Measurements from ENCODE around the gene EXOG. TPM values are rescaled to one million over a fixed set of nuclear protein-coding genes. Genes with fewer than 3 reads are reported as not detected.

The EXOG gene
- total RNA-seq, 2 donors from 2014 or later: 15.9 to 23.8 TPM

DNA sequence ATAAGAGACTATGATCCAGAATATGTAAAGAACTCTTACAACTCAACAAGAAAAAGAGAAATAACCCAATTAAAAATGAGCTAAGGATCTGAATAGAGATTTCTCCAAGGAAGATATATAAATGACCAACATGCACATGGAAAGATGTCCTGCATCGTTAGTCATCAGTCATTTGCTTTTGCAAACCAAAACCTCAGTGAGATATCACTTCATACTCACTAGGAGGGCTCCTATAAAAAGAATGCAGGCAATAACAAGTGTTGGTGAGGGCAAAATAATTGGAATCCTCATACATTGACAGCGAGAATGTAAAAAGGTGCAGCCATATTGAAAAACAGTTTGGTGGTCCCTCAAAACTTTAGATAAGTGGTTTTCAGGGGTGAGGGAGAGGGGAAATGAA, 56.9 kb downstream of the EXOG start:
- ATAC-seq (replicated peaks): no peak
- H3K36me3 Mint-ChIP-seq (ENCODE audit: low read depth): no peaks in the 10 kb centered on the region
- H3K4me1 Mint-ChIP-seq: no peaks in the 10 kb centered on the region
- peaks cover 3% of the 10 kb centered on the region for H3K27me3 Mint-ChIP-seq
- H3K27ac Mint-ChIP-seq: no peak overlapping the region
- H3K9me3 Mint-ChIP-seq: no peaks in the 10 kb centered on the region
- no peak overlapping the region for H3K4me3 Mint-ChIP-seq

DNA sequence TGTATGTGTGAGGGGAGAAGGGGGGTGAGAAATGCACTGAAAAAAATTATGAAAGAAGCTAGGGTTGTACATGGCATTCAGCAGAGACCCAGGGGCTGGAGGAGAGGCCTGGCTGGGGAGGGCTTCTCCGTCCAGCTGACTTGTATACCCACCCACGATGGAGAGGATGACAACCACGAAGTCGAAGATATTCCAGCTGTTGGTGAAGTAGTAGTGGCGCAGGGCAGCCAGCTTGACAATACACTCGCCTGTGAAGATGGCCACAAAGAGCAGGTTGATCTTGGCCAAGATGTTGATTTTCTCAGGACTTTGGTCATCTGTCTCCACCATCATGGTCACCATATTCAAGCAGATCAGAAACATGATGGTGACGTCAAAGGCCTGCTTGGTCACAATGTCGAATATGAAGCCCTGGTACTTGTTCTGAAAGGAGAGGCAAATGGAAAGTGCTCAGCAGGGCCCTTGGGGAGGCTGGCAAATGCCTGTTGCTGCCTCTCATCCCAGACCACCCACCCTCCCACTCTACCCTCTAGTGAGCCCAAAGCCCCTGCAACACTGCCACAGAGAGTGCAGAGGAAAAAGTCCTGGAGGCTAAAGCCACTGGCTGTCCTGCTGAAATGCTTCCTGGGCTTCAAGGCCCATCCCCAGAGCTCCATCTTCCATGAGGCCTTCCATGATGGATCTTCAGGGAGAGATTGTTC, 58.1 kb downstream of the EXOG start:
- Mint-ChIP-seq H3K9me3 (no peaks in the 10 kb centered on the region), H3K27ac (no peak overlapping the region), H3K4me1 (no peaks in the 10 kb centered on the region), H3K27me3 (peaks cover 3% of the 10 kb centered on the region), H3K4me3 (no peak overlapping the region), H3K36me3 (ENCODE audit: low read depth) (no peaks in the 10 kb centered on the region)
- ATAC-seq (replicated peaks): no peak

DNA sequence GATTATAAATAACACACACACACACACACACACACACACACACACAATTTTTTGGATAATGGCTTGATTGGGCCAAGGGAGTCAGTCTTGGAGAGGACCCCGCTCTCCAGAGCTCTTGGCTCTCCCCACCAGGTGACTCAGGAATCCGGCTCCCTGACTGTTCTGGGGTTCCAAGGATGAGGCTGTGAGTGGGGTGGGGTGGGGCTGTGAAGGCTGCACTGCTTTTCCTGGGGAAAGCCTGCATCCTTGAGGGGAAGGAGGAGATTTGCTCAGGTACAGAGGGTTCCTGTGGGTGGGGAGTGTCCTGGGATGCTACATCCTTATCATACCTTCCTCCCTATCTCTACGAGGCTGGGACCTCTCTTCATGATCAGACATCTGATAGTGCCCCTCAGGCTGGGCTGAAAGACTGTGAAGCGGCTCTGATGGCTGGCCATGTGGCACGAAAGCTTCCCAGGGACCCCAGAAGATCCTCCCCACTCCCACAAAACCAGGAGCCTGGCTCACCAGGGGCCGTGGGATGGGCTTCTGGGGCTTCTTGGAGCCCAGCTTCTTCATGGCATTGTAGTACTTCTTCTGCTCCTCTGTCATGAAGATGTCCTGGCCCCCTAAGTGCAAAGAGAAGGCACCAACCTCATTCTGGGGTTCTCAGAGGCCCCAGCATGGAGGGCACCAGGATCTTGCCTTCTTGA, 59.2 kb downstream of the EXOG start:
- Mint-ChIP-seq H3K9me3 (no peaks in the 10 kb centered on the region), H3K36me3 (ENCODE audit: low read depth) (no peaks in the 10 kb centered on the region), H3K4me1 (no peaks in the 10 kb centered on the region), H3K27ac (no peak overlapping the region), H3K27me3 (peaks cover 3% of the 10 kb centered on the region), H3K4me3 (no peak overlapping the region)
- ATAC-seq (replicated peaks): no peak

DNA sequence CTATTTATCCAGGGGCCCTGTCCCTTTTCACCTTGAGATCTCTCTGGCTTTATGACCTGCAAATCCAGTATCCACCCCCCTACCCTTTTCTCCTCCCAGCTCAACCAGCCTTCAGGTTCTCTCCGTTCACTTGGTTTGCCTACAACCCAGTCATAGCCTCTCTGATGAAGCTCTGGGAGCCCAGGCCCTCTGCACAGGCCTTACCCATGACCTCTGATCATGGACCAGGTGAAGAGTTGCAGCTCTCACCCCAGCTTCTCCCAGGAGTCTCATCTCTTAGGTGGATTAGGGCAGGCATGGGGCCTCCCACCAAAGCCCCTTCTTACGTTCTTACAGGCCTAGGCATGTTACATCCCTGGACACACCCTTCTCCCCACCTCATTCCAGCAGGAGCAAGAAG, 59.8 kb downstream of the EXOG start:
- H3K4me1 Mint-ChIP-seq: no peaks in the 10 kb centered on the region
- no peak for ATAC-seq (replicated peaks)
- no peak overlapping the region for H3K27ac Mint-ChIP-seq
- H3K4me3 Mint-ChIP-seq: no peak overlapping the region
- H3K36me3 Mint-ChIP-seq (ENCODE audit: low read depth): no peaks in the 10 kb centered on the region
- peaks cover 3% of the 10 kb centered on the region for H3K27me3 Mint-ChIP-seq
- no peaks in the 10 kb centered on the region for H3K9me3 Mint-ChIP-seq

DNA sequence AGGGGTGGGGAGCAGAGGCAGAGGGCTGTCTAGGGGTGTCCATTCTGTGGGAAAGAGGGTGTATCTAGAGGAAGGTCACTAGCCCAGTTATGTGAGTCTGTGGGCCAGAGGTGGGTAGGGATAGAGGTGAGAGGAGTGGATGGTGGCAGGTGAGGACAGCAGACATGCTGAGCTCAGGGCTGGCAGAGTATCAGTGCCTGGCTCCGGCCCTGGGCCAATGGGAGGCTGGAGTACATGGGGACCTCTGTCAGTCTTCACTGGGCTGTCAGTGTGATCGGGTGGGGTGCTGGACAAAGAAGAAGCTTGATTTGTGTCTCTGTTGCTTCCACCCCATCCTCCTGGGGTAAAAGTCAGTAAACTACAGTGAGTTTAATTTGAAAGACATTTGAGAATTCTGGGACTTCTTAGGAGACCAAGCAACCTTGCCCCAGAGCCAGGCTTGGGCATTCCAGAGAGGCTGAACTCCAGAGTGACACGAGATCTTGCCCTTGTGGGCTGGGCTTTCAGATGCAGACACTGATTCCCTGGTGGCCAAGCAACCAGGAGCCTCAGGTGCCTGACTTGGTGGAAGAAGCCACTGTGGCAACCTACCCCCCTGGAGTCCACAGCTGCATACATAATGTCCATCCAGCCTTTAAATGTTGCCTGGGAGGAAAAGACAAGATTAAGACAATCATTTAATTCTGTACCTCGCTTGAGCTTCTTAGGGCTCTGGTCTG, 60.7 kb downstream of the EXOG start:
- no peak overlapping the region for H3K4me3 Mint-ChIP-seq
- no peak for ATAC-seq (replicated peaks)
- H3K27me3 Mint-ChIP-seq: peaks cover 3% of the 10 kb centered on the region
- H3K4me1 Mint-ChIP-seq: no peaks in the 10 kb centered on the region
- H3K36me3 Mint-ChIP-seq (ENCODE audit: low read depth): no peaks in the 10 kb centered on the region
- no peak overlapping the region for H3K27ac Mint-ChIP-seq
- H3K9me3 Mint-ChIP-seq: no peaks in the 10 kb centered on the region

DNA sequence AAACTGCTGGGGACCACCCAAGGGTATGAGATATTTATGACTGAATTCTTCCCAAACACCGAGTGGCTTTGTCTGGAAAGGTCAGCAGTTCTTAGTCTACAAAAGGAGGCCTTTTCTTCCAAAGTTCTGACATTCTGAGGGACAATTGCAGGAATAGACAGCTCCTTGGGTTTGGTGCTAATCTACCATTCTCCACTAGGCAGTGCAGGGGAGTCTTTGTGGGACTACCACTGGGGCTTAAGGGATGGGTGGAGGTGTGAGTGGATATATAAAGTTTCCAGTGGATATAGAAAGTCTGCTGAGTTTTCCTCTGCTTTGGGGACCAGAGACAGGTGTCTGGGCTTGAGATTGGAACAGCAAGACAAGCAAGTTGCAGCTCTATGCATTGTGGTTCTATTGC, 62.7 kb downstream of the EXOG start:
- H3K9me3 Mint-ChIP-seq: no peaks in the 10 kb centered on the region
- H3K27ac Mint-ChIP-seq: no peak overlapping the region
- ATAC-seq (replicated peaks): no peak
- H3K27me3 Mint-ChIP-seq: peaks cover 8% of the 10 kb centered on the region
- H3K36me3 Mint-ChIP-seq (ENCODE audit: low read depth): no peaks in the 10 kb centered on the region
- no peak overlapping the region for H3K4me3 Mint-ChIP-seq
- H3K4me1 Mint-ChIP-seq: no peaks in the 10 kb centered on the region

DNA sequence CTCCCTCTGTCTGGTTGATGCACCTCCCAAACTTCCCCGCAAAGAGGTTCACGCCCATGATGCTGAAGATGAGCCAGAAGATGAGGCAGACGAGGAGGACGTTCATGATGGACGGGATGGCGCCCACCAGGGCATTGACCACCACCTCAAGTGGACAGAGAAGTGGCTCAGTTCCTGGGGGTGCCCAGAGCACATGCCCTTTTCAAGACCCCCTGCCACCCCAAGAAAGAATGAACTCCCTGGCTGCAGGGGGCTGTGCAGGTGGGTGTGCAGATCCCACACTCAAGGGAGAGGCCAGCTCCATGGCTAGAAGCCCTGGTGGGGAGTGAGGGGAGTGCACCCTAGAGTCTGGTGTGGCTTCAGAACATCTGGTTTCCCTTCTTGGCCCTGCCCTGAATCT, 64.1 kb downstream of the EXOG start:
- Mint-ChIP-seq H3K27ac (no peak overlapping the region), H3K36me3 (ENCODE audit: low read depth) (no peaks in the 10 kb centered on the region), H3K9me3 (no peaks in the 10 kb centered on the region), H3K27me3 (peaks cover 10% of the 10 kb centered on the region), H3K4me3 (no peak overlapping the region), H3K4me1 (no peaks in the 10 kb centered on the region)
- no peak for ATAC-seq (replicated peaks)

DNA sequence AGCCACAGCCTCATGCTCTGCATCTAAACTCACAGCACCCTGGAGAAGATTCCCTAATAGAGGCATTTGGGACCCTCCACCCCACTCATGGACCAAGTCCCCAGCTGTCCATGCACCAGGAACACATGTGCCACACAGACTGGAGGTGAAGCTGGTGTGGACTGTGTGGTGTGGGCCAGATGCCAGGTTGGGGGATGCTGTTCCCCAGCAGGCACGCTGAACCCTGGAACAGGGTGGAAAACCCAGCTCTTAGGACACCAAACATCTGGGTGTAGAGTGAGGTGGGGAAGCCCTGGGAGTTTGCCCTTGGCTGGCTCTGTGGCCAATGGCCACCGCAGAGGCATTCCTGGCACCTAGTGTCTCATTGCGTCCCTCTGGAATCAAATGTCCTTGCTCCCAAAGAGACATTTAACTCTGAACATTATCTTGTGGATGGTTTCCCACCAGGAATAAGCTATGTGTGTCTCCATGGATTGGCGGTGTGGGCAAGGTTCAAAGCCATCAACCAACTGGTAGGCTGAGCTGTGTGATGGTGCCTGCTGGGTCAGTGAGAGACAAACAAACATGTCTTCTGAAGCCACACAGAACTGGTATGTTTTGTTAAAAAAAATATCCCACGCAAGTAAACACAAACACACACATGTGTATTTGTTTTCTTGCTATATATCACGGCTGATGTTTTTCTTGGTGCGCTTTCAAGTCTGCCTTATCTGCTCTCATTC, 65.0 kb downstream of the EXOG start:
- ATAC-seq (replicated peaks): no peak
- Mint-ChIP-seq H3K4me3 (no peak overlapping the region), H3K4me1 (no peaks in the 10 kb centered on the region), H3K27me3 (peaks cover 10% of the 10 kb centered on the region), H3K36me3 (ENCODE audit: low read depth) (no peaks in the 10 kb centered on the region), H3K27ac (no peak overlapping the region), H3K9me3 (no peaks in the 10 kb centered on the region)

DNA sequence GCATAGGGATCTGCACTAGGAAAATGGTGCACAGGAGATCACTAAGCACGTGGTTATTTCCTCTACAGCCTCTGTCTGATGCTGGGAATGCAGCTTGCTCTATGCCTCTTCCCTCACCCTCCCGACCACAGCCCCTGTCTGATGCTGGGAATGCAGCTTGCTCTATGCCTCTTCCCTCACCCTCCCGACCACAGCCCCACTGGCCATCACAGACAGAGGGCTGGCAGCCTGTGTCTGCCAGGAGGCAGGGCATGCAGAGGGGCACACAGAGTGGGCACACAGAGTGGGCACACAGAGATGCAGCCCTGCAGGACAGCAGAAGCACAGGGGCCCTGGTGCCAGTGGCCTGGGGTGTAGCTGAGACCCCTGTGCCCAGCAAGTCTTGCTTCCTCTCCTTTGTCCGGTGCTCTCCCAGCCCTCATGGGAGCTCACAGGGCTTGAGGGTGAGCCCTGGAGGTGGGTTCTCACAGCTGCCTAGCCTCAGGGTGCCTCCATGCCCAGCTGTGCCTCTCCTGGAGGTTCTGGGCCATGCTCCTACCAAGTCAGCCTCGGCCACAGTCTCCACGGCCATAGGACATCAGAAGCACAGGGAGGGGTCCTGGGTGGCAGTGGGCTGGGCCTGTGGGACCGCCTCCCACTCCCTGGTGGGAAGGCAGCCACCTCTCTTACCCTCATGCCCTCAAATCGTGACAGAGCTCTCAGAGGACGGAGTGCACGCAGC, 65.8 kb downstream of the EXOG start:
- no peaks in the 10 kb centered on the region for H3K36me3 Mint-ChIP-seq (ENCODE audit: low read depth)
- no peak overlapping the region for H3K4me3 Mint-ChIP-seq

DNA sequence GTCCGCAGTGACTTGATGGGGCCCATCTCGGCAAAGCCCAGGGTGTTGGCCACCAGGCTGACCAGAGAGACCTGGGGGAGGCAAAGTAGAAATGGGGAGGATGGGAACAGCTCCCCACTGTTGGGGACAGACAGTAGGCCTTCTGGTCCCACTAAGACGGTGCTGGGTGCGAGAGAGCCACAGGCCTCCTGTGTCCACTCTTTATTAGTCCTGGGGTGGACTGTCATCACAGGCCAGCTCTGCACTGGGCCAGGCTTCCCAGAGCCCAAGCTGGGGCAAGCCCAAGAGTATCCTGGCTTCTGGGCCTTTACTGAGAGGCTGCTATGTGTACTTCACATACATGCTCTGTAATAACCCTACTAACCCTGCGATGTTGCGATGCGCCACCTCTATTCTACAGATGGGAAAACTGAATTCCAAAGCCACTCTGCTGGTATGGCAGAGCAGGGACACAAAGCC, 66.4 kb downstream of the EXOG start:
- no peaks in the 10 kb centered on the region for H3K36me3 Mint-ChIP-seq (ENCODE audit: low read depth)
- no peak overlapping the region for H3K4me3 Mint-ChIP-seq
- H3K4me1 Mint-ChIP-seq: no peaks in the 10 kb centered on the region
- H3K27me3 Mint-ChIP-seq: peaks cover 7% of the 10 kb centered on the region
- no peaks in the 10 kb centered on the region for H3K9me3 Mint-ChIP-seq
- no peak for ATAC-seq (replicated peaks)
- no peak overlapping the region for H3K27ac Mint-ChIP-seq

More for the DNA sequence above, 65.8 kb downstream of the EXOG start:
- Mint-ChIP-seq H3K4me1 (no peaks in the 10 kb centered on the region), H3K27me3 (peaks cover 7% of the 10 kb centered on the region), H3K9me3 (no peaks in the 10 kb centered on the region), H3K27ac (no peak overlapping the region)
- no peak for ATAC-seq (replicated peaks)

DNA sequence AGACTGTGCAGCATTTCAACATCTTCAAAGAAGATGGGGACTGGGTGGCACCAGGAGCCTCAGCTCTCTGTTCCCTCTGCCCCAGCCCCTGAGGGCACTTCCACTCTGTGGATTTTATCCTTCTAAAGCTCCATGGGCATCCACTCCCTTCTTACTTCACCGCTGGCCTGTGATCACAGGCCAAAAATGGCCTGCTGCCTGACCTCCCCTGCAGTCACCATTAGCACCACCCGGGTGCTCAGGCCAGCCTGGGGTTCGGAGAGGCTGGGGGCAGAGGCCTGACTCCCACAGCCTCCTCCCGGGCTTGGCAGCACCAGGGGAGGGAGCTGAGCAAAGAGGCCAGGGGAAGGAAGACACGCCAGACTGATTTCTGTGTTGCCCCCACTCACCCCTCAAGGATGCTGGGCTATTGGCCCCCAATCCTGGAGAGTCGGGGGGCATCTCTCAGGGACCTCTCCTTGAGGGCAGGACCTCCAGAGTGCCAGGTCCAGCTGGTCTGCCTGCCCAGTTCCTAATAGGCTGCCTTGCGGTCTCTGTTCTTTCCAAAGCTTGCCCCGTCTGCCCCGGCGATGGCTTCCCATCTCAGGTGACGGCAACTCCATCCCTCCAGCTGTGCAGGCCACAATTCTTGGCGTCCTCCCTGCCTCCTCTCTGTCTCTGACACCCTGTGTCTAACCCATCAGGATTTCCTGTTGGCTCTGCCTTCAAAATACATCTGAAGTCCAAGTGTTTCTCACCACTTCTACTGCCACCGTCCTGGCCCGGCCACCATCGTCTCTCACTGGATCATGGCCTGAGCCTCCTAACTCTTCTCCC, 67.1 kb downstream of the EXOG start:
- Mint-ChIP-seq H3K27me3 (peaks cover 7% of the 10 kb centered on the region), H3K4me3 (no peak overlapping the region), H3K36me3 (ENCODE audit: low read depth) (no peaks in the 10 kb centered on the region), H3K4me1 (no peaks in the 10 kb centered on the region), H3K27ac (no peak overlapping the region), H3K9me3 (no peaks in the 10 kb centered on the region)
- no peak for ATAC-seq (replicated peaks)

DNA sequence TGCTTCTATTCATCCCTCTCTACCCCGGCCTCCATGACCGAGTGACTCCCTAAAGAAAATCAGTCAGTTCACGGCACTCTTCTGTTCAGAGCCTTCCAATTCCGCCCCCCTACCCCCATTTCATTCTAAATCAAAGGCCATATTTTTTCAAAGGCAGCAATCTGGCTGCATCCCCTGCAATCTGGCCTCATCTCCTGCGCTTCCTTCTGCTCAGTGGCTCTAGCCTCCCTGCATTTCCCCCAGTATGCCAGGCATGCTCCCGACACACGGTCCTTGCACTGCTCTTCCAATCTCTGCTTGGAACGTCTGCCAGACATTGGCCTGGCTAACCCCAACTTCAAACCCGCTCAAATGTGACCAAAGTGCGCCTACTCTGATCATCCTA, 67.7 kb downstream of the EXOG start:
- Mint-ChIP-seq H3K27me3 (peaks cover 7% of the 10 kb centered on the region), H3K4me1 (no peaks in the 10 kb centered on the region), H3K36me3 (ENCODE audit: low read depth) (no peaks in the 10 kb centered on the region), H3K4me3 (no peak overlapping the region), H3K9me3 (no peaks in the 10 kb centered on the region), H3K27ac (no peak overlapping the region)
- no peak for ATAC-seq (replicated peaks)

DNA sequence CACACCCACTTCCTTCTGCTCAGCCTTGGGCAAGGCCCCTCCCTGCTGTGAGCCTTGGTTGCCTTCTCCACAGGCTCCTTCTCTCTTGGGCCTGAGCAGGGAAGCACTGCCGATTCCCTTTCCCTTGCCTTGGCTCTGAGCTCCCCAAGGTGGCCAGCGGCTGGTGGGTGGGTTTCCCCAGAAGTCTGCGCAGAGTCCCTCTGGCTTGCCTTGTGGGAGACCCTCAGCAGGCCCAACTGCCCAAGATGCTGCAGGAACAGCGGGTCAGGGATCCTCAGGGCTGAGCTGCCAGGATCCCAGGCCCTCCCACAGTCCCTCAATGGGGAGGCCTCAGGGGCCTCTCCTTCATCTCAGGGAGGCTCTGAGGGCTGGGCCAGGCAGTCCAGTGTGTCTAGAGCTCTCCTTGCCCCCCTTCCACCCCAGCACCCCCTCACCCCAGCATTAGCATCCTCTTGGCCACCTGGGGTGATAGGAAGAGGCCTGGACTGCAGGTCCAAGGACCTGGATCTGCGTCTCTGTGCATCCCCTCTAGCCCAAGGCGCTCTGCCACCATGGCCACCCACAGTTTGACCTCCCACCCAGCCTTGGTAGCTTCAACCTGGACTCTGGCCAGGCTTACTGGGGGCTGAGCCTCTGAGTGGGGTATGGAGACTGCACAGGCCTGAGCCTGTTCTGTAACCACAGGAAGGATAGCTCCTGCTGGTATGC, 68.6 kb downstream of the EXOG start:
- Mint-ChIP-seq H3K9me3 (no peaks in the 10 kb centered on the region), H3K27me3 (peaks cover 7% of the 10 kb centered on the region), H3K4me3 (no peak overlapping the region), H3K36me3 (ENCODE audit: low read depth) (no peaks in the 10 kb centered on the region), H3K27ac (no peak overlapping the region), H3K4me1 (no peaks in the 10 kb centered on the region)
- ATAC-seq (replicated peaks): no peak

Data from activated T-helper 17 cell treated with anti-CD3 and anti-CD28 coated beads, Interleukin-2, amount 50 U/mL, for 72 hours (primary cell).